Bronchial epithelial cell (primary cell): ENCODE measurements around the gene FGD4. TPM values are rescaled to one million over a fixed set of nuclear protein-coding genes. Genes with fewer than 3 reads are reported as not detected.

Experiments used
- DNase-seq: peaks from one replicate; pipeline ENCODE4 v3.0.0-alpha.2; 2010; ENCODE audit warnings: low read depth
- FAIRE-seq: peaks from 2 replicates; lab custom pipeline; 2011; peaks lifted over from hg19 to GRCh38; lab: Jason Lieb, UNC
- H3K27me3 ChIP-seq: 2 replicates; pipeline ENCODE4 v1.5.1; 2011; ENCODE audit warnings: low read length; ENCODE audit not compliant: control insufficient read depth, insufficient read depth
- H3K36me3 ChIP-seq: 2 replicates; pipeline ENCODE4 v1.5.1; 2011; ENCODE audit warnings: low read length; ENCODE audit not compliant: control insufficient read depth, insufficient read depth
- H3K4me3 ChIP-seq: 2 replicates; pipeline ENCODE4 v1.5.1; 2011; ENCODE audit warnings: mild to moderate bottlenecking, low read depth, low read length, control low read depth
- total RNA-seq: library from RNA; depleted of rRNA; stranded (reverse); fragments of >200 nt; gene quantifications from 2 replicates; pipeline ENCODE4 v1.2.1, GENCODE V29; 2014
- TF ChIP-seq, protein P1 (sequence below): IDR thresholded peaks from 2 replicates; pipeline ENCODE4 v1.5.1; 2011; ENCODE audit warnings: mild to moderate bottlenecking, moderate library complexity, low read length, control low read depth, inconsistent platforms; ENCODE audit not compliant: insufficient read depth, severe bottlenecking

Gene FGD4
- total RNA-seq, 1 donor from 2014 or later = 22.9 TPM

DNA sequence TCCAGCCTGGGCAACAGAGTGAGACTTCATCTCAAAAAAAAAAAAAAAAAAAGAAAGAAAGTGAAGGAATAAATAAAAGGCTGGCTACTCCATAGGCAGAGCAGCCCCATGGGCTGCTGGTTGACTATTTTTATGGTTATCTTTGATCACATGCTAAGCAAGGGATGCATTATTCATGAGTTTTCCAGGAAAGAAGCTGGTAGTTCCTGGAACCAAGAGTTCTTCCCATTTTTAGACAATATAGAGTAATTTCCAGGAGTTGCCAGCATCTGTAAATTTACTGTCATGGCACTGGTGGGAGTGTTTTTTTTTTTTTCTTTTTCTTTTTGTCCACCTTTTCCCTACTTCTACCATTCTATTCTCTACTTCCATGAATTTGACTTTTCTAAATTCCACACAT, 24.2 kb downstream of the FGD4 start:
- TF ChIP-seq, protein P1, sequence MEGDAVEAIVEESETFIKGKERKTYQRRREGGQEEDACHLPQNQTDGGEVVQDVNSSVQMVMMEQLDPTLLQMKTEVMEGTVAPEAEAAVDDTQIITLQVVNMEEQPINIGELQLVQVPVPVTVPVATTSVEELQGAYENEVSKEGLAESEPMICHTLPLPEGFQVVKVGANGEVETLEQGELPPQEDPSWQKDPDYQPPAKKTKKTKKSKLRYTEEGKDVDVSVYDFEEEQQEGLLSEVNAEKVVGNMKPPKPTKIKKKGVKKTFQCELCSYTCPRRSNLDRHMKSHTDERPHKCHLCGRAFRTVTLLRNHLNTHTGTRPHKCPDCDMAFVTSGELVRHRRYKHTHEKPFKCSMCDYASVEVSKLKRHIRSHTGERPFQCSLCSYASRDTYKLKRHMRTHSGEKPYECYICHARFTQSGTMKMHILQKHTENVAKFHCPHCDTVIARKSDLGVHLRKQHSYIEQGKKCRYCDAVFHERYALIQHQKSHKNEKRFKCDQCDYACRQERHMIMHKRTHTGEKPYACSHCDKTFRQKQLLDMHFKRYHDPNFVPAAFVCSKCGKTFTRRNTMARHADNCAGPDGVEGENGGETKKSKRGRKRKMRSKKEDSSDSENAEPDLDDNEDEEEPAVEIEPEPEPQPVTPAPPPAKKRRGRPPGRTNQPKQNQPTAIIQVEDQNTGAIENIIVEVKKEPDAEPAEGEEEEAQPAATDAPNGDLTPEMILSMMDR = no peak
- Histone ChIP-seq H3K4me3 (no peak overlapping the region), H3K36me3 (no peaks in the 10 kb centered on the region), H3K27me3 (no peaks in the 10 kb centered on the region)
- FAIRE-seq (no peak), DNase-seq (no peak)

DNA sequence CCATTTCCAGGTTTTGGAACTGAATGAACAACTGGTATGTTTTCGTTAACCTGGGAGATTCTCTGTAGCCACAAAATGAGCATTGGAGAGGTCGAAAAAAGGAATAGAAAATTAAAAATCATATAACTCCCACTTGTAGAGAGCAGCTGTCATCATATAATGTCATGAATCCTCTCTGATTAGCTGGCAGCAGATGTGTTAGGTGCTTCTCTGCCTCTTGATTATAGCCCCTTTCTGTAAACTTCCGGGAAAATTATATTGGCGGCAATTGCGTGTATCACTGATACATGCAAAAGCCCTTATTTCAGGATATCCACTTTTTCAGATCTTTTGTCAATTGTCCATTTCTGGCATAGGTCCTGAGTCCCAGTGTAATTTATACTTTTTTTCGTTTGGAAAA, 31.7 kb downstream of the FGD4 start:
- FAIRE-seq (no peak), DNase-seq (no peak)
- Histone ChIP-seq H3K4me3 (no peak overlapping the region), H3K27me3 (no peaks in the 10 kb centered on the region), H3K36me3 (no peaks in the 10 kb centered on the region)
- TF ChIP-seq, protein P1 = no peak

DNA sequence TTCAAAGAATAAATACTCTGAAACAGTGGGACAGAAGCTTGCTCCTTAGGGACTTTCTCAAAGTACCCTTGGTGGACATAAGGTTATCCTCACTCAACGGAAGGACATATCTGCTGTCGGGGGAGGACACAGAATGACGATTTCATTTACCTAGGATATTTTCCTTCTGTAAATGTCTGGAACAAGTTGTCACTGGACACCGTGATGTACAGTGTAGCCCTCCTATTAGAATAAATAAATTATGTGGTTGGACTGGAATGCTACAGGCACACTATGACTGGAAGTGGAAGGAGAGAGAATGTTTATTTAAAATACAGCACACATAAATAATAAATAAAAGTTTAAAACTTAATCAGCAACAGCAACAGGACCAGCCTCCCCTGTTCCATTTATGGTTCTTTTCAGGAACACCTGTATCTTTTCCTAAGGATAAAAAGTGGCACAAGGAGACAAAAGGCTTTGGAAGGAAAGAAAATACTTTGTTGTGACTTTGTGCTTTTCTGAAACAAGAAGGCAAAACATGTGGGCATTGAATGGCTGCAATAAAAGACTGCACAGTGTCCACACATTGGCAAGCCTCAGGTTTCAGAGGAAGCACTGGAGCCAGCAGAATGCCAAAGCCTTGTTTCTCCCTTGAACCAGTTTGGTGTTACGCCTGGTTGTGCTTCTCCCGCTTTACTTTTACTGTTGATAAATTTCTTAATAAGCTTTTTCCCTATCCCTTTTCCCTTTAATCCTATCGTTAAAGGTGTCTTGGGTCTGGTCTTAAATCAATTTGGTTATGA, 36.8 kb downstream of the FGD4 start:
- Histone ChIP-seq H3K27me3 (no peaks in the 10 kb centered on the region), H3K36me3 (no peaks in the 10 kb centered on the region), H3K4me3 (no peak overlapping the region)
- peak; percentile 50 for DNase-seq
- TF ChIP-seq, protein P1 = no peak
- no peak for FAIRE-seq

DNA sequence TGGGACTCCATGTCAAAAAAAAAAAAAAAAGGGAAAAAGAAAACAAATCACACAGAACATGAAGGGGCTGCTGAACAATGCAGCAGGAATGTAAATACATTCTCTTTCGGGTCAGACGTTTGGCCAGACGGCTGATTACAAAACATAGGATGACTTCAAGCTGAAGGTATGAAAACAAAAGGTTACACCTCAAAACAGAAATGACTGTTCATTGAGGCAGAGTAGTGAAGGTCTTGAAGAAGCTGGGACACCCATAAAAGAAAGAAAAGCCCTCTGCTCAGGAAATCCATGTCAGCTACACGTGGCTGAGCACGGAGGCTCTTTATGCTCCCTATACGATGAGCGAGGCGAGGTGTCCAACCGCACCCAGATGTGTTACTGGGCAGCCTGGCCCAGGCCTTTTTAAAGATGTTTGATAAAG, 37.7 kb downstream of the FGD4 start:
- H3K4me3 ChIP-seq = no peak overlapping the region
- DNase-seq (peak; percentile 98), FAIRE-seq (no peak)
- H3K36me3 ChIP-seq = no peaks in the 10 kb centered on the region
- TF ChIP-seq, protein P1 = no peak
- no peaks in the 10 kb centered on the region for H3K27me3 ChIP-seq

DNA sequence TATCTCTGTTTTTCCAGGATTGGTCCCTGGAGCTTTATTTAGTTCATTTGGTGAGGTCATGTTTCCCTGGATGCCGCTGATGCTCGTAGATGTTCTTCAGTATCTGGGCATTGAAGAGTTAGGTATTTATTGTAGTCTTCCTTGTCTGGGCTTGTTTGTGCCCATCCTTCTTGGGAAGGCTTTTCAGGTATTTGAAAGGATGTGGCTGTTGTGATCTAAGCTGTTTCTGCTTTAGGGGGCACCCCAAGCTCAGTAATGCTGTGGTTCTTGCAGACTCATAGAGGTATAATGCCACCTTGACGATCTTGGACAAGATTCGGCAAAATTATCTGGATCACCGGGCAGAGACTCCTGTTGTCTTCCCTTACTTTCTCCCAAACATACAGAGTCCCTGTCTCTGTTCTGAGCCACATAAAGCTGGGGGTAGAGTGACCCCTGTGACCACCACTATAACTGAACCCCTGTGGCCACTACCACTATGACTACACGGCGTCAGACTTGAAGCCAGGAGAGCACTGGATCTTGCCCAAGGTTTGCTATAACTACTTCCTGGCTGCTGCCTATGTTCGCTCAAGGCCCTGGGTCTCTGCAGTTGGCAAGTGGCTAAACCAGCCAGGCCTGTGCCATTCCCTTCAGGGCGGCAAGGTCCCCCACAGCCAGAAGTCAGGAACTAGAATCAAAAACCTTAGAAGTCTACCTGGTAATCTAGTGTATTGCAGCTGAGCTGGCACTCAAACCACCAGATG, 40.9 kb downstream of the FGD4 start:
- FAIRE-seq = no peak
- H3K27me3 ChIP-seq = no peaks in the 10 kb centered on the region
- TF ChIP-seq, protein P1 = no peak
- peak; percentile 84 for DNase-seq
- H3K36me3 ChIP-seq = no peaks in the 10 kb centered on the region
- no peak overlapping the region for H3K4me3 ChIP-seq
